ENCODE results near the gene SSBP3.

The SSBP3 gene

DNA sequence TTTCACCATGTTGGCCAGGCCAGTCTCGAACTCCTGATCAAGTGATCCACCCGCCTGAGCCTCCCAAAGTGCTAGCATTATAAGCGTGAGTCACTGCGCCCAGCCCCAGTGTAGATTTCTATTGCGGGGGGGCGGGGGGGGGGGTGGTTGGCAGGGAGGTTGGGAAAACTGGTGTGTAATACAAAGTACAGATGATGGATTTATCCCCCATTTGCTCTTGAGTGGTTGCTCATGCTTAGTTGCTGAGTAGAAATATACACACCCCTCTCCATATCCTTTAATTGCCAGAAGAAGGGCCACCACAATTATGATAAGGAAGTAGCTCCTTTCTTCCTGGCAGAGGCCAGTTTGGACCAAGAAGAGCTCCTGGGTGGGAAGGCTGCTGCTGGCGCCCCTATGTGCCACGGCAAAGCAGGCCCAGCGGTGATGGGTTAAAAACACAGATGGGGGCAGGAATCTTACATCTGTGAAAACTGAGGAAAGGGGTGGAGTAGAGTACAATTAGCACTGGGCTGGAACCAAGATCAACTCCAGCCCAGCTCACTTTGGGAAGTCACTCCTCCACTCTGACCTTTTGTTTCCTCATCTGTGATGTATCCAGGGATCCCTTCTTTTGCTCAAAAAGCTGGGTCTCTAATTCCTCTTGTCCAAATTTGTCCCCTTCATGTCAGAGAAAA lies 151.0 kb downstream of the SSBP3 start:
- H3K27me3 Mint-ChIP-seq: no peaks in the 10 kb centered on the region
- no peak overlapping the region for H3K4me3 Mint-ChIP-seq
- H3K27ac Mint-ChIP-seq: no peak overlapping the region
- intact Hi-C loops (cut with micrococcal nuclease): no loop called here
- peaks cover 10% of the 10 kb centered on the region for H3K4me1 Mint-ChIP-seq (ENCODE audit: low read depth)
- peaks cover 87% of the 10 kb centered on the region for H3K36me3 Mint-ChIP-seq (ENCODE audit: low read depth)
- no peaks in the 10 kb centered on the region for H3K9me3 Mint-ChIP-seq

DNA sequence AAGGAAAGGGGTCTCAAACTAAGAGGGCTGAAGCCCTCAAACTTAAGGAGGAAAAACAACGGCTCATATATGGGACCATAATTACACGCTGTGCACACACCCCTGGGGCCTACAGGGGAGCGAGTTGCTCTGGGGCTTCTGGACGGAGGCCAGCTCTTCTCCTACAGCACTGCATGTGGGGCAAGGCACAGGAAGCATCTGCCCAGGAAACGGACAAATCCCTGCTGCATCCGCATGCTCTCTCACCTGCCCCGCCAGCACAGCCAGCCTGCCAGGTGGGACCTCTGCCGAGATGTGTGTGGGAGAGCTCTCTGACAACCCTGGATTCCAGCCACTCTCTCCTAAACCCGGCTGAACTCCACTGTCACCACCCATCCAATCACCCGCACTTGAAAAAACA lies 152.1 kb downstream of the SSBP3 start:
- H3K9me3 Mint-ChIP-seq: no peaks in the 10 kb centered on the region
- H3K36me3 Mint-ChIP-seq (ENCODE audit: low read depth): peaks cover 87% of the 10 kb centered on the region
- H3K27ac Mint-ChIP-seq: no peak overlapping the region

DNA sequence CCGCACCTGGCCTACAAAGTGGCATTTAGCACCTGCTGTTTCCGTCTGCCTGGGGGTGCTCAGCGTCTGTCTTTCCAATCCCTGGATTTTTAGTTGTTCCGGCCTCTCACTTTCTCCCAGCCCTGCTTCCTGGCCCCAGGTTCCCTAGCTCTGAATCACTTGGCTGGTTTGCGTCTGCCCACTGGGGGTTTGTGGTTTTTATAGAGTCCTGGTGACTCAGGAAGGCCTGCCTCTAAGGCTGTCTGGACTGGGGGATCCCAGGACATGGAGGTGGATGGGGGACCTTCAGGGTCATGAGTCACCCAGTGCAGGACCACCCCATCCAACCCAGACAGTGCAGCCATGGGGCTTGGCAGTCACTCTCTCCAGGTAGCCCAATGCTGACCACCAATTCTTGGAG lies 152.7 kb downstream of the SSBP3 start:
- H3K27me3 Mint-ChIP-seq: no peaks in the 10 kb centered on the region
- H3K9me3 Mint-ChIP-seq: no peaks in the 10 kb centered on the region
- peaks cover 20% of the 10 kb centered on the region for H3K4me1 Mint-ChIP-seq (ENCODE audit: low read depth)
- H3K4me3 Mint-ChIP-seq: no peak overlapping the region
- H3K36me3 Mint-ChIP-seq (ENCODE audit: low read depth): peaks cover 88% of the 10 kb centered on the region
- intact Hi-C loops (cut with micrococcal nuclease): no loop called here
- no peak overlapping the region for H3K27ac Mint-ChIP-seq

More for the DNA sequence above, 152.1 kb downstream of the SSBP3 start:
- Mint-ChIP-seq H3K27me3 (no peaks in the 10 kb centered on the region), H3K4me3 (no peak overlapping the region), H3K4me1 (ENCODE audit: low read depth) (peaks cover 17% of the 10 kb centered on the region)
- intact Hi-C loops (cut with micrococcal nuclease): no loop called here

DNA sequence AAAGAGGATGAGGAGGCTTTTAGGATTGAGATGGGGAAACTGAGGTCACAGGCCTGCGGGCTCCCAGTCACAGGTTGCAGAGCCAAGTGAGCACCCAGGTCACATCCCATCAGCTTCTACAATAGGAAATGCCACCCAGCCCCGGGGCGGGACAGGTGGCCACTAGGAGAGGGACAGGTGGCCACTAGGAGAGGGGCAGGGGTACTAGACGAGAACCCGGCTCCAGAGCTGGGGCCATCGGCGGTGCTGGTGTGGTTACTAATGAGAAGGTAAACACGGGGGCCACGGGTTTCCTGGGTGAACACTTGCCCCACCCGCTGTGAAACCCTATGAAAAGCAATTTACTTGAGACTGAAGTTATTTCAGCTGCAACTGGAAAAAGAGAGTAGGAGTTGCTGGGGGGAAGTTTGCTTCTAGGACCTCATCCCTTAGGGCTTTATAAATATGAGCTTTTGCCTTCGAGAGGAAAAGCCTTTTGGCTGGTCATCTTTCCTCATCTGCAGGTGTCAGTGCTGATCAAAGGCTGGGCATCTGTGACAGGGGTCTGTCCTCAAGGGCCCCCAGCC lies 153.7 kb downstream of the SSBP3 start:
- Mint-ChIP-seq H3K27me3 (no peaks in the 10 kb centered on the region), H3K4me1 (ENCODE audit: low read depth) (peaks cover 20% of the 10 kb centered on the region), H3K36me3 (ENCODE audit: low read depth) (peaks cover 79% of the 10 kb centered on the region), H3K9me3 (no peaks in the 10 kb centered on the region), H3K4me3 (no peak overlapping the region), H3K27ac (no peak overlapping the region)
- intact Hi-C loops (cut with micrococcal nuclease): no loop called here

DNA sequence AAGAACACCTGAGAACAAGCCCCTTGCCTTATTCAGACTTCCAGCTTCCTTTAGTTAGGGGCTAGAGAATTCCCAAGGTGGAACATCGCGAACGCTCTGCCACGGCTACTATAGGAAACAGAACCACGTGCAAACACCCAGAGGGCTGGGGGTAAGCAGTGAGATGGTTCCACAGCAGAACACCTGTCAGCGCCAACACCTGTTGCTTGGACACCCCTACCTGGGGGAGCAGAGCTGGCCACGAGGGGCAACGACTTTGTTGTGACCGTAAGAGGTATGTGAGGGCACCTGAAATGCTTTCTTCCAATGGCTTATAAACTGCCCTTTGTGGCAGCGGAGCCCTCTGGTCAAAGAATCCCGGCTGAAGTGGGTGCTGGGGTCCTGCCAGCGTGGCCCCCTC lies 155.5 kb downstream of the SSBP3 start:
- Mint-ChIP-seq H3K9me3 (no peaks in the 10 kb centered on the region), H3K36me3 (ENCODE audit: low read depth) (peaks cover 79% of the 10 kb centered on the region), H3K4me1 (ENCODE audit: low read depth) (peaks cover 20% of the 10 kb centered on the region), H3K27me3 (no peaks in the 10 kb centered on the region), H3K4me3 (no peak overlapping the region), H3K27ac (no peak overlapping the region)
- intact Hi-C loops (cut with micrococcal nuclease): no loop called here

DNA sequence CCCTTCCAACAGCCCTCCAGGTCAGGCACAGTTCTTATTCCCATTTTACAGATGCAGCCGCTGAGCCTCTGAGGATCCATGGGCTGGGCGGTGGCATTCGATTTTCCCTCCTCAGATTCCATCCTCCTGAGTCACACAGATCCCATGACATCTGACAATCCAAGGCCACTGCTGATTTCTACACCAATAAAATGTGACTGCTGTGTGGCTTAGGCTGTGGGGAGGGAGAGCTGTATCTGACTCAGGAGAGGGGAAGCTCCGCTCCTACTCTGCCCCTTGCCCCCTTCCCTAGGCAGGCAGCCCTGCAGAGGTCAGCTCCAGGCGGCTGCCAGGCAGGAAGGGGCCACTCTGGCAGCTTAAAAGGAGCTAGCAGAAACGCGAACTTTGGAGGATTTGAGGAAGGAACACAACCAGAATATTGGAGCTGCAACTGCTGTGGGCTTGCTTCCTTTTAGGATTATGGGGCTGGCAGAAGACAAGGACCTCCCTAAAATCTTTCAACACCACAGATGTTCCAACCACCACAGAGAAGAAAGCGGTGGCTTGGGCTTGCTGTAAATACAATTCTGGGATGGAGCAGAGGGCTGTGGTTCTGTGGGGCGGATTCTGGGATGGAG lies 156.3 kb downstream of the SSBP3 start:
- intact Hi-C loops (cut with micrococcal nuclease): no loop called here
- Mint-ChIP-seq H3K27ac (peak overlapping the region; percentile 5), H3K4me3 (no peak overlapping the region), H3K27me3 (no peaks in the 10 kb centered on the region), H3K4me1 (ENCODE audit: low read depth) (peaks cover 20% of the 10 kb centered on the region), H3K9me3 (no peaks in the 10 kb centered on the region), H3K36me3 (ENCODE audit: low read depth) (peaks cover 77% of the 10 kb centered on the region)

DNA sequence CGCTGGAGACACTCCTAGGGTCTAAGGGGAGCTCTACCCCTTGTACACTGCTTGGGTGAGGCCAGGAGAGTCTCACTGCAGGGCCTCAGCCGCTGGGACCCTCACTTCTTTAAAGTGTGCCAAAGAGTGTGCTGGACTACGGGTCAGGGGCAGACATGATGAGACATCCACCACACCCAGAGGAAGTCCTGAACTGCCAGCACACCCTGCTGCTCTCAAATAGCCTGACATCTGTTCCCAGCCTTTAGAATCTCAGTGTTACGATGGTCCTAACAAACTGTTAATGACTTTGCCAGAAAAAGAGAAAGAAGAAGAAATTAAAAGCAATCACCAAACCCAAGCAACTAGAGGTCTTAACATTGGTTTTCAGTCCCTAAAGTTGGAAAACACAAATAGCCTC lies 157.2 kb downstream of the SSBP3 start:
- intact Hi-C loops (cut with micrococcal nuclease): no loop called here
- H3K4me1 Mint-ChIP-seq (ENCODE audit: low read depth): peaks cover 14% of the 10 kb centered on the region
- H3K4me3 Mint-ChIP-seq: no peak overlapping the region
- no peaks in the 10 kb centered on the region for H3K27me3 Mint-ChIP-seq
- no peak overlapping the region for H3K27ac Mint-ChIP-seq
- H3K9me3 Mint-ChIP-seq: no peaks in the 10 kb centered on the region
- peaks cover 77% of the 10 kb centered on the region for H3K36me3 Mint-ChIP-seq (ENCODE audit: low read depth)

DNA sequence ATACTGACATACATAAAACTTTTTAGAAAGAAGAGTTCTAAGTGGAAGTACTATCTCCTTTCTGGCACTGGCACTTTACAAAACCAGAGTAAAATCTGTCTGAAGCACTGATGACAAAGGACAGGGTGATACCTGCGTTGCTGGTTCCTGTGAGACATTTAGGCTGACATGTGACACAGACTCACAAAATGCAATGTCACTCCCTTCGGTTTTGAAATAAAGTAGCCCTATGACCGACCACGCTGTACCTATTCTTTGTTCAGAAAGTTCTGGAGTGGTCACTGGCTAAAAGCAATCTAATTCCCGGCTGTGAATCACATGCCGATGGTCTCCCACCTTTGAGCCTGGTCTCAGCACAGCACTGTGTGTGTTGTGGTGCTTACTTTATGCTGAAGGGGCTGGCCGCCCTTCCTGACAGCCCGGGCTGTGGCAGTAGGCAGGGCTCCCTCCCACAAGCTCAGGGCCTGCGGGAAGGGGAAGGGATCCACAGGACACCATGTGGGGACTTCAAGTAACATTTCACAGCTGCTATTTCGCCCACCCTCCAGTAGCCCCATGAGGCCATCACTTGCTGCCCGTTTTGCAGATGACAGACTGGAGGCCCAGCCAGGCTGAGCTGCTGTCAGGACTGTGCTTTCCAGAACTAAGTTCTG lies 158.2 kb downstream of the SSBP3 start:
- no peaks in the 10 kb centered on the region for H3K9me3 Mint-ChIP-seq
- H3K36me3 Mint-ChIP-seq (ENCODE audit: low read depth): peaks cover 80% of the 10 kb centered on the region
- H3K27ac Mint-ChIP-seq: no peak overlapping the region
- intact Hi-C loops (cut with micrococcal nuclease): no loop called here
- H3K4me1 Mint-ChIP-seq (ENCODE audit: low read depth): peaks cover 12% of the 10 kb centered on the region
- H3K4me3 Mint-ChIP-seq: no peak overlapping the region
- no peaks in the 10 kb centered on the region for H3K27me3 Mint-ChIP-seq

DNA sequence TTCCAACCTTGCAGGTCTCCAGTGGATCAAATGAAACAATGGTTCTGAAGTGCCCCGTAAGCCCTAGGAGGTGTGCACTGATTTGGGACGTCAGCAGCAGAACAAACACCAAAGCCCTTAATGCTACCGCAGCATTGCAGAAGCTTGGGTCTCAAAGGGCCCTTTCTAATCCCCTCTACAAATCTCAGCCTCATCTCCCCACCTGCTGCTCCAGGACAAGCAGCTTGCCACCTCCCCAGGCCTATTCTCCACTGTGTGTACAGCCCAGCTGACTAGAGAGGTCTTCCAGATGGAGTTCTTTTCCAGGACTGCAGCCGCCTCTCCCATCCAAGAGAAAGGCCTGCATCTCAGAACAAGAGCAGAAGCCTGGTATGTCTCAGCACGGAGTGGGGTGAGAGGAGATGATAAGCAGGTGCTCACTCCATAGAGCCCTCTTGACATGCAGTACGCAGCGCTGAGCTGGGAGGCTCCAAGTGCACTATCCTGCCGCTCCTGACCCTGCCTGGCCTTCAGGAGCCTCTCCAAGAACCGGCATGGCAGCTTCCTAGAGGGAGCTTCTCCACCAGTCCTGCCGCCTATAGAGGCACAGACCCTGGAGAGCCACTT lies 160.0 kb downstream of the SSBP3 start:
- H3K4me3 Mint-ChIP-seq: no peak overlapping the region
- peaks cover 81% of the 10 kb centered on the region for H3K36me3 Mint-ChIP-seq (ENCODE audit: low read depth)
- peaks cover 12% of the 10 kb centered on the region for H3K4me1 Mint-ChIP-seq (ENCODE audit: low read depth)
- no peaks in the 10 kb centered on the region for H3K9me3 Mint-ChIP-seq
- H3K27ac Mint-ChIP-seq: no peak overlapping the region
- intact Hi-C loops (cut with micrococcal nuclease): no loop called here
- H3K27me3 Mint-ChIP-seq: no peaks in the 10 kb centered on the region

DNA sequence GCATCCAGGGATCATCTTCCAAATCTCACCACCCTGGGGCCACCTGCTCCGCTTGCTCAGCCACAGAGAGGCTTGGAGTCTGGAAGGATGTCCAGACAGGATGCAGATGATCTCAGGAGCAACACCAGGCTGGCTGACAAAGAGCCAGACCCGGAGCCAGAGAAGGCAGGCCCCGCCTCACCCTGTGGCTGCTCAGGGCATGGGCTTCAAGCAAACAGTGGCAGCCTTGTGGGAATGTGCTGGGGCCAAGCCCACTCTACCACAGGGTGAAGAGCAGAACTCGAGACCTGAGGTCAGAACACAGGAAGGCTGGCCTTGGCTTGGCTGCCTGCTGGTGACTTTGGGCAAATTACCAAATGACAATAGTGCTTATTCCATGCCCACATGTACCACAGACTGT lies 160.7 kb downstream of the SSBP3 start:
- H3K4me1 Mint-ChIP-seq (ENCODE audit: low read depth): peaks cover 12% of the 10 kb centered on the region
- peaks cover 81% of the 10 kb centered on the region for H3K36me3 Mint-ChIP-seq (ENCODE audit: low read depth)
- H3K27me3 Mint-ChIP-seq: no peaks in the 10 kb centered on the region
- intact Hi-C loops (cut with micrococcal nuclease): no loop called here
- no peak overlapping the region for H3K4me3 Mint-ChIP-seq
- no peak overlapping the region for H3K27ac Mint-ChIP-seq
- no peaks in the 10 kb centered on the region for H3K9me3 Mint-ChIP-seq

DNA sequence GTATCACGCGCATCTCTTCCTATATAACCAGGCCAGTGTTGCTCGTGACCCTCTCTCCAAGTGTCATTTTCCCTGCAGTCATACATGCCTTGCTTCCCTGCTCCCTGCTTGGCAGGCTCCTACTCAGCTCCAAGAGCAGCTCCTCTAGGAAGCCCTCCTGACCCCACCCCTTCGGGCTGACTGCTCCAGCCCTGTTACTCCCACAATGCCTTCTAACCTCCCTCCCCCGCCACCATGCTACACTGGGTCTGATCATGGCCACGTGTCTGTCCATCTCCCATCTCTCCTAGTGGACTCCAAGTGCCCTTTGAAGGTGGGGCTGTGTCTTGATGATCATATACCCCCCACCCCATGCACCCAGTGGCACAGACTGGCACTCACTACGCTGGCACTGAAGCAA lies 161.5 kb downstream of the SSBP3 start:
- H3K4me3 Mint-ChIP-seq: no peak overlapping the region
- no peaks in the 10 kb centered on the region for H3K9me3 Mint-ChIP-seq
- intact Hi-C loops (cut with micrococcal nuclease): no loop called here
- H3K27me3 Mint-ChIP-seq: no peaks in the 10 kb centered on the region
- peaks cover 78% of the 10 kb centered on the region for H3K36me3 Mint-ChIP-seq (ENCODE audit: low read depth)
- H3K27ac Mint-ChIP-seq: no peak overlapping the region
- H3K4me1 Mint-ChIP-seq (ENCODE audit: low read depth): peaks cover 8% of the 10 kb centered on the region

DNA sequence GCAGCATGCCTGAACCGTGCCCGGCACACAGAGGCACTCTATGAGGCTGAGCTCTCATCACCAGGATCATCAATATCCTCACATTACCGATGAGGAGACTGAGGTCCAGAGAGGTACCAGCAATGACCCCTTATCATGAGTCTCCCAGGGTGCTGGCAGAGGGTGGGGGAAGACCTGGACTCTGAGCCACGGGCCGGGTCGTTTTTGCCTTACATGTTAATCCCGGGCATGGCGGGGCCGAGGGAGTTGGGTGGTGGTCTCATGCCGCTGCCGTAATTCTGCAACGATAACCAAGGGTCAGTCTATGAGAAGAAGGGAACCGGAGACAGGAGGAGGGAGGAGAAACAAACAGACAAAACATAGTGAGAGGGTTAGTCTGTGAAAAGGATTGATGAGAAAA lies 163.2 kb downstream of the SSBP3 start:
- Mint-ChIP-seq H3K36me3 (ENCODE audit: low read depth) (peaks cover 85% of the 10 kb centered on the region), H3K4me1 (ENCODE audit: low read depth) (peaks cover 19% of the 10 kb centered on the region), H3K4me3 (no peak overlapping the region), H3K9me3 (no peaks in the 10 kb centered on the region), H3K27ac (no peak overlapping the region), H3K27me3 (no peaks in the 10 kb centered on the region)
- intact Hi-C loops (cut with micrococcal nuclease): no loop called here

DNA sequence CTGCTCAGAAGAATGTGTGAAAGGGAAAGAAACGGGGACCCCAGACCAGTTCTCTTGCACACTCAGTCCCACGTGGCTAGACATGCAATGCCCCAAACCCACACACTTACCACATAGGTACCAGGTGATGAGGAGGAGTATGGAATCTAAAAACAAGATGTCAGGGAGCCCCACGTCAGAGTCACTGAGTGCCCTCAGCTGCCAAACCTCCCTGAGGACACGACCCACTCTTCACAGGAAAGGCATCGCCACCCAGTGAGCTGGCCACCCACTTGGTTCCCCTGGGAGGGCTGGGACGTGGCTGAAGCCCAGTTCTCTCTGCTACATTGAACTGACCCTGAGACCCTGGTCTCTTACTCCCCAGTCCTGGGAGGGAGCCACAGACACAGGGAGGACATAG lies 164.8 kb downstream of the SSBP3 start:
- Mint-ChIP-seq H3K4me3 (no peak overlapping the region), H3K27ac (no peak overlapping the region), H3K4me1 (ENCODE audit: low read depth) (peaks cover 20% of the 10 kb centered on the region), H3K27me3 (no peaks in the 10 kb centered on the region), H3K9me3 (no peaks in the 10 kb centered on the region), H3K36me3 (ENCODE audit: low read depth) (peaks cover 90% of the 10 kb centered on the region)
- intact Hi-C loops (cut with micrococcal nuclease): no loop called here

DNA sequence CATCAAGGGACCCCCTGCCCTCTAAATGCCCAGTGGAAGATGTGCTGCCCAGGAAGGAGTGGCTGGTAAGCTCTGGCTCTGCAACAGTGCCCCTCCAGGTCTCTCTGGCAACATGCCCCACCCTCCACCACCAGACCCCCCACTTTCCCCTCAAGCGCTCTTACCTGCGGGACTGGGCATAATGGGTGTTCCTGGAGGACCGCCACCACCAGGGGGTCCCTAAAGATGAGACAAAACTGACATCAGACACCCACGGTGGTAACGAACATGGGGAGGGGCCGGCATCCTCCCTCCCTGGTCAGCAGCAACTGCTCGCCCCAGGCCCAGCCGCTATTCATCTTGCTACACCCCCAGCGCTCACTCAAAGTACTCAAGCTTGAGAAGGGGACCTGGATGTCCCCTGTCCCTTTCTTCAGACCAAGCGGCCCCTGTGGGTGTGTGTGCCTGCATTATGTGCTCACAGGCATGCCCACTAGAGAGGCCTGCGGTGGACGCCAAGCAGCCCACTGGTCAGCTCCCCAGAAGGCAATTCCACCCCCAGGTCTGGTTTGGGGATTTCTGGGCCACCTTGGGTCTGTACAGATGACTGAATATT lies 165.4 kb downstream of the SSBP3 start:
- Mint-ChIP-seq H3K27ac (no peak overlapping the region), H3K4me1 (ENCODE audit: low read depth) (peaks cover 20% of the 10 kb centered on the region), H3K9me3 (no peaks in the 10 kb centered on the region), H3K4me3 (no peak overlapping the region), H3K27me3 (no peaks in the 10 kb centered on the region), H3K36me3 (ENCODE audit: low read depth) (peaks cover 89% of the 10 kb centered on the region)
- intact Hi-C loops (cut with micrococcal nuclease): no loop called here

Measured in dendritic cell treated with granulocyte-macrophage colony-stimulating factor and Interleukin-4, amounts not matched to agents 40 ng/mL and 50 ng/mL, for 4 days (primary cell).